ENCODE data around the gene TRAPPC3L.

The TRAPPC3L gene

GRCh38 chr6:116467514-116467913 lies 78.0 kb downstream of the TRAPPC3L start:
- DNase-seq (ENCODE audit: low read depth in 1 of 2, low spot score in 1 of 2) = no peak

- no peak for DNase-seq (ENCODE audit: low read depth in 1 of 2, low spot score in 1 of 2)
These were observed 78.4 kb downstream of the TRAPPC3L start for GRCh38 chr6:116467096-116467495.

GRCh38 chr6:116465246-116465645 lies 80.2 kb downstream of the TRAPPC3L start:
- no peak for DNase-seq (ENCODE audit: low read depth in 1 of 2, low spot score in 1 of 2)

- DNase-seq (ENCODE audit: low read depth in 1 of 2, low spot score in 1 of 2) = no peak
These were observed 82.2 kb downstream of the TRAPPC3L start for GRCh38 chr6:116463301-116463700.

- DNase-seq (ENCODE audit: low read depth in 1 of 2, low spot score in 1 of 2) = peak in 1 of 2 donors; percentile 34
These were observed 83.3 kb downstream of the TRAPPC3L start for GRCh38 chr6:116461932-116462885.

DNA sequence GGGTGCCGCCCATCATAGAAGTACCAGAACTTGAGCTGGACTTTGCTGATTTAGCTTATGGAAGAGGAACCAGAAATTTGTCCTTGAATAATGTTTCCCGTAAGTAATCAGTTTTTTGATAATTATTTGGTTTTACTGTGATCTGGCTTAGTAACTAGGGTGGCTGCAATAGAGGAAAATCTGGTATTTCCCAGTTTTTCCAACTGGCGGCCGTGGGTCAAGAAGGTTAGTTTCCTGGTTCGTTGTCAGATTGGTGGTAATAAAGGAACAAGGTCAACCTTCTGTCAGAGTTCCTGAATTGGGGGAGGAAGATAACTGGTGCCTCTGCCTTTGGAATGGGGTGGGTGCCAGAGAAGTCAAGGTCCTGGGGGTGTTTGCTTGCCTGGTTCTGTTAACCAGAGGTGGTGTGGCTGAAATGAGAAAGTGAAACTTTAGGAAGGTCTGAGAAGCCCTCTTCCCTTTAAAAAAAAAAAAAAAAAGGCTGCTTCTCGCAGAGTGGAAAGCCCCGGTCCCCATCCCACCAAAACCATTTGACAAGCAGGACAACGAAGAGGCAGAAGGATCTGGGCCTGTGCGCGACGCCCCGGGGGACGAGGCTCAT lies 84.1 kb downstream of the TRAPPC3L start, which contains the start of gene CALHM6:
Gene CALHM6, plus strand, starts transcription at position 45 of the 601 bp plus-strand sequence. Its CDS starts 555 bp downstream, at position 600.
- DNase-seq (ENCODE audit: low read depth in 1 of 2, low spot score in 1 of 2) = no peak

DNA sequence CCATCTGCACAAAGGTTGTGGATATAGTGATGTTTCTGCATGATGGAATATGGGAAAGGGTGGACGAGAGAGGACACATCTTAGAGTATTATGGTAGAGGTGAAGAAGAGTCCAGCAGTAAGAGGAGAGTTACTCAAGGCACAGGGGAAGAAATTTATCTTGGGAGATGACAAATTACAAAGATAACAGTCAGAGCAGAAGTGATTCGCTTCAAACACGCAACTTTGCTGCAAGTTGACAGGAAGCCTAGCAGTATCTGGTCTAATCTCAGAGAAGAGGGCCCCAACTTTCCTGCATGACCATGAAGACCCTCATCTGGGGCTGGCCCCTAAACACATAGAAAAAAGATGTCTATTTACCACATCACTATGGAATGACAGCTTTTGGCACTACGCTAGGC lies 85.6 kb downstream of the TRAPPC3L start:
- no peak for DNase-seq (ENCODE audit: low read depth in 1 of 2, low spot score in 1 of 2)

DNA sequence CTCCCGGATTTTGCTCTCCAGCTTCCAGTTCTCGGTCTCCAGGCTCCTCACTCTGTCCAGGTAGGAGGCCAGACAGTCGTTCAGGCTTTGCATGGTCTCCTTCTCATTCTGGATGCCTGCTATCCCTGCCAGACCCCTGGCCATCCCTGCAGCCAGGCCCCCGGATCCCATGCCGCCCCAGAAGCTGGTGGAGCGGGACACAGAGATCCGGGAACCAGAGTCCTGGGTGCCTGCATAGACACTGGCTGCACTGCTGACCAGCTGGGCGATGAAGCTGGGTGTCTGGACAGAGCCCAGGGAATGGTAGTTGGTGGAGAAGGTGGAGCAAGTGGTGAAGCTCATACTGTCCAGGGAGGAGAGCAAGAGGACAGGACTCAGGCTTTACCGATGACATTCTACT lies 87.2 kb downstream of the TRAPPC3L start:
- DNase-seq (ENCODE audit: low read depth in 1 of 2, low spot score in 1 of 2) = no peak

DNA sequence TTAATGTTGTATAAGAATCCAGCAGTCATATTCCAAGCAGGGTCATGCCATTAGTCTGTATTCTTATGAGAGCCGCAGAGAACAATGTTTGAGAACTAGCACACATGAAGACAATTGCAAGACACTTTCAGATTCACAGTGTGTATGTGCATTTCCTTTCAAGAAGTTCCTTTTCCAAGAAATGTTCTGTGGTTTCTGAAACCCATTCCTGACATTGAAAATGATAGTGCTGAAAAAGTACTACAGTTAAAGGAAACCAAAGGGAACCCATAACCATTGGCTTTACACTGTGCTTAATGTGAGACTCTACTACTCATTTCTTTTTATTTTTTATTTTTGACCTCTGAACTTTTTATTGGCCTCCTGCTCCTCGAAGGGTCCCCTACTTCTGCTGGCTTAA lies 88.6 kb downstream of the TRAPPC3L start:
- DNase-seq (ENCODE audit: low read depth in 1 of 2, low spot score in 1 of 2) = no peak

DNA sequence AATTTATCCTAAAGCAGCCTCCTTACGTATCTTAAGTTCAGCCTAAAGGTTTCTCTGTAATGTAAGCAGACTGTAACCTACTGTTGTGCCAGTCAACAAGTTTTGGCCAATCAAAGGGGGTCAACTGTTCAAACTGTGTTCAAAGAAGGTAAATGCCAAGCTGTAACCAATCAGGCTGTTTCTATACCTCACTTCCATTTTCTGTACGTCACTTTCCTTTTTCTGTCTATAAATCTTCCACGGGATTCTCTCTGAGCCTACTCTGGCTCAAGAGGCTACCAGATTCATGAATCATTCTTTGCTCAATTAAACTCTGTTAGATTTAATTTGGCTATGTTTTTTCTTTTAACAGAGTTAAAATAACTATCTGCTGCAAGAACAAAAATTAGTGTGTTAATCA lies 89.4 kb downstream of the TRAPPC3L start:
- no peak for DNase-seq (ENCODE audit: low read depth in 1 of 2, low spot score in 1 of 2)

GRCh38 chr6:116452531-116452930 lies 93.0 kb downstream of the TRAPPC3L start:
- no peak for DNase-seq (ENCODE audit: low read depth in 1 of 2, low spot score in 1 of 2)

GRCh38 chr6:116451916-116452315 lies 93.6 kb downstream of the TRAPPC3L start:
- no peak for DNase-seq (ENCODE audit: low read depth in 1 of 2, low spot score in 1 of 2)

GRCh38 chr6:116450769-116451740 lies 94.4 kb downstream of the TRAPPC3L start:
- DNase-seq (ENCODE audit: low read depth in 1 of 2, low spot score in 1 of 2) = no peak

DNA sequence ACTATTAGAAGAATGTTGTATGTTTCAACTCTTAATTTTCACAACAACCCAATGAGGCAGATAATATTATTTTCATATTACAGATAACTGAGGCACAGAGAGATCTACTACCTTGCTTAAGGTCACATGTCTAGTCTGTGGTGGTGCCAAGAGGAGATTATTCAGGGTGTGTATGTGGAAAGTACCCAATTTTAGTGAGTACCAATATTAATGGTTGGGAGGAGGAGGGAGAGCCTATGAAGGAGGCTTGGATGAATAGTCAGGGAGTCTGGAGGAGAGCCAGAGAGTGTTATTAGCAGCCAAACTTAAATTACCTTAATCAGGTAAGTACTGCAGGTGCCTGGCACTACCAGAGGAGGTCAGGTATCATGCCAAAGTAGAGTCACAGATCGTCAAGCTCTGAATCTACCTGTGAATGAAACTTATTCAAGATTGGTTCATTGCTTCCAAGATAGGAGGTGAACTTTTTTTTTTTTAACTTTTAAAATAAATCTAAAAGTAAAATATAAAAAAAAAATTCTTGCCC lies 95.2 kb downstream of the TRAPPC3L start:
- DNase-seq (ENCODE audit: low read depth in 1 of 2, low spot score in 1 of 2) = no peak

DNA sequence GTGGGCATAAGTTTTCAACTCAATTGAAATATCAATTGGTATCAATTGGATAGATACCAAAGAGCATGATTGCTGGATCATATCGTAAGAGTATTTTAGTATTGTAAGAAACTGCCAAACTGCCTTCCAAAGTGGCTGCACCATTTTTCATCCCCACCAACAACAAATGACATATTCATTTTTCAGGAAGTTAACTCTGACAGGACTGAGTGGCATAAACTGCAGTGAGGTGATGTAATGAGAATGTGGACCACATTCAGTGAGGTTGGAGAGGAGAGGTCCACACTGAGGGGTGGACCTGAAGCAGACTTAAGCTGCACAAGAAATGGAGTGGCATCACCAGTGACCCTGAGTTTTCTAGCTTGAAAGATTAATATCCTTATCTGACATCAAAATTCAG lies 95.9 kb downstream of the TRAPPC3L start:
- no peak for DNase-seq (ENCODE audit: low read depth in 1 of 2, low spot score in 1 of 2)

- no peak for DNase-seq (ENCODE audit: low read depth in 1 of 2, low spot score in 1 of 2)
These were observed 97.9 kb downstream of the TRAPPC3L start for GRCh38 chr6:116447496-116448011.

DNA sequence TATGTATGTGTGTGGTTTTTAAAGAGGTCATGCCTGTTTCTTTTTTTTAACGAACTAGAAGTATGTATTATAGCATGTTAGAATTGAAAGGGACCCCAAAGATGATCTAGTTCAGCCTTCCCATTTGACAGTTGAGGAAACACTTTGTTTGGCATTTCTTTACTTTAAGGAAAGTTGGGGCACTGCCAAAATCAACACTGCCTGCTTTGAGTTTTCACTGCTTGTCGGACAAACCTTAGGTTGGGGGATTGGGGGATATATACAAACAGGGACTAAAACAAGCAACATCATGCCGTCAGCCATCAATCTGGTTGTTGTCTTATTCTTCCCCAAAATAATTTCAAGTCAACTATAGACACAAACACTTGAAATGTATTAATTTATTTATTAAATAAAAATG lies 98.4 kb downstream of the TRAPPC3L start:
- DNase-seq (ENCODE audit: low read depth in 1 of 2, low spot score in 1 of 2) = no peak

DNA sequence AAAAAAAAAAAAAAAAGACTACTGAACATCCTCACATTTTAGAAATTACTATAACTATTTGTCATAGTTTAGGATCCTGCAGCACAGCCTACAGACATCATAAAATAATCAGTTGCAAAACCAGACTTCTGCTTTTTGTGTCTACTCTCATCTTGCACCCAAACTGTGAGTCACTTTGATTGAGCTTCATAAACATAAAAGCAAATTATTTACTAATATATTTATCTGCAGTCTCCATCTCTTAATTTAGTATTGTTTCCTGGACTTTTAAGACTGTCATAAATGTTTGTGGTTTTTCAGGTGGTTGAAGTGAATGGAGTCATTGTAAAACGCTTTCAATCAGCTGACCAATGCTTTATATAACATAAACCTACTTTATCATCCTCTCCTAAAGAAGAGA lies 99.1 kb downstream of the TRAPPC3L start:
- no peak for DNase-seq (ENCODE audit: low read depth in 1 of 2, low spot score in 1 of 2)

DNA sequence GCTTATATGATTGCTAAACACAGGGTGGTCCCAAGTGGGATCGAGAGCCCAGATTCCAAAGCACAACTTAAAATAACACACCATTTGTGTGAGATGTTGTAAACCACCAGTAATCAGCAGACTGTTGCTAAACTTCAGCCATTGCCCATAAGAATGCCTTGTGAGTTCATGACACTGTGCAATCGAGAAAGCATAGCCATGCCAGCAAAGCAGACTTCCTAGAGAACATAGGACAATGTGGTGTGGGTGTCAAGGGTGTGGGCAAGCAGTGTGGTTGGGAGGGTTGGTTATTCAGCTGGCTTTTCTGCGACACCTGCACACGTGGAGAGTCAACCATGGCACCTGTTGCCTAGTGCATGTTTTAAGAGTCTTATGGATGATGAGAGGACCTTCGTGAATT lies 100.4 kb downstream of the TRAPPC3L start:
- DNase-seq (ENCODE audit: low read depth in 1 of 2, low spot score in 1 of 2) = no peak
